OCI-LY1 (cell line): ENCODE results near the gene PASD1.

ENCODE experiments used
- CTCF ChIP-seq: fragments of 200-600 bp; sonication (generic), shearing (Covaris generic); IDR thresholded peaks from 2 replicates; pipeline ENCODE4 v1.5.1; 2017; ENCODE audit warnings: mild to moderate bottlenecking, antibody characterized with exemption, low read length, moderate library complexity, mixed read lengths
- EZH2 ChIP-seq: fragments of 200-600 bp; sonication (generic), shearing (Covaris generic); IDR thresholded peaks from 2 replicates; pipeline ENCODE4 v1.8.0; 2017; ENCODE audit warnings: borderline replicate concordance, mixed run types, mild to moderate bottlenecking, antibody characterized with exemption, low read length, moderate library complexity, mixed read lengths

- TF ChIP-seq EZH2 (no peak), CTCF (no peak)
Observed at GRCh38 chrX:151700581-151700980, 137.1 kb downstream of the PASD1 start.
